Glutamatergic neuron (in vitro differentiated cells): ENCODE measurements around the gene MTMR4. TPM values are rescaled to one million over a fixed set of nuclear protein-coding genes. Genes with fewer than 3 reads are reported as not detected.

Experiments
- DNase-seq: peaks from one replicate; pipeline ENCODE4 v3.0.0; 2022
- H3K27ac Mint-ChIP-seq: one replicate; pipeline ENCODE4 v1.8.0; 2020; ENCODE audit warnings: mild to moderate bottlenecking, mixed read lengths, inconsistent platforms; ENCODE audit not compliant: unreplicated experiment
- H3K27me3 Mint-ChIP-seq: one replicate; pipeline ENCODE4 v1.8.0; 2020; ENCODE audit warnings: mild to moderate bottlenecking, moderate library complexity, mixed read lengths, inconsistent platforms; ENCODE audit not compliant: unreplicated experiment
- H3K36me3 Mint-ChIP-seq: one replicate; pipeline ENCODE4 v1.8.0; 2020; ENCODE audit warnings: mild to moderate bottlenecking, mixed read lengths, inconsistent platforms; ENCODE audit not compliant: unreplicated experiment
- H3K4me1 Mint-ChIP-seq: one replicate; pipeline ENCODE4 v1.8.0; 2020; ENCODE audit warnings: mild to moderate bottlenecking, low read depth, mixed read lengths, inconsistent platforms; ENCODE audit not compliant: unreplicated experiment
- H3K4me3 Mint-ChIP-seq: one replicate; pipeline ENCODE4 v1.8.0; 2020; ENCODE audit warnings: mild to moderate bottlenecking, mixed read lengths, inconsistent platforms; ENCODE audit not compliant: unreplicated experiment
- H3K9me3 Mint-ChIP-seq: one replicate; pipeline ENCODE4 v1.8.0; 2020; ENCODE audit warnings: mild to moderate bottlenecking, moderate library complexity, mixed read lengths, inconsistent platforms; ENCODE audit not compliant: unreplicated experiment
- CTCF ChIP-seq: fragments of 200-600 bp; sonication (generic); IDR thresholded peaks from one replicate; pipeline ENCODE4 v1.5.0; 2021; ENCODE audit not compliant: partially characterized antibody, unreplicated experiment
- total RNA-seq: library from RNA; stranded (reverse); fragmentation: NEBNext Ultra II Directional; extraction: Animal tissue kit (Norgen Biotek cat#: 25700); gene quantifications from one replicate; pipeline ENCODE4 v1.2.1, GENCODE V29; 2021; ENCODE audit not compliant: unreplicated experiment

The MTMR4 gene
- total RNA-seq, 1 donor from 2014 or later = 152 TPM

- Mint-ChIP-seq H3K4me3 (peak overlapping the region; percentile 95), H3K36me3 (peaks cover 13% of the 10 kb centered on the region), H3K9me3 (peaks cover 23% of the 10 kb centered on the region), H3K27ac (peak overlapping the region; percentile 99), H3K4me1 (peaks cover 15% of the 10 kb centered on the region), H3K27me3 (peaks cover 14% of the 10 kb centered on the region)
- no peak for TF ChIP-seq CTCF
- peak; percentile 73 for DNase-seq
These were observed 1.0 kb downstream of the MTMR4 start for GRCh38 chr17:58513267-58513964.

GRCh38 chr17:58510075-58510474 is 4.4 kb downstream of the MTMR4 start:
- H3K36me3 Mint-ChIP-seq = peaks cover 13% of the 10 kb centered on the region
- no peak for TF ChIP-seq CTCF
- peaks cover 18% of the 10 kb centered on the region for H3K9me3 Mint-ChIP-seq
- H3K4me3 Mint-ChIP-seq = peak overlapping the region; percentile 35
- DNase-seq = no peak
- peaks cover 6% of the 10 kb centered on the region for H3K4me1 Mint-ChIP-seq
- no peak overlapping the region for H3K27ac Mint-ChIP-seq
- H3K27me3 Mint-ChIP-seq = peaks cover 9% of the 10 kb centered on the region

- DNase-seq = no peak
- no peak for TF ChIP-seq CTCF
- Mint-ChIP-seq H3K4me3 (no peak overlapping the region), H3K27ac (no peak overlapping the region), H3K27me3 (peaks cover 9% of the 10 kb centered on the region), H3K36me3 (peaks cover 13% of the 10 kb centered on the region), H3K9me3 (peaks cover 12% of the 10 kb centered on the region), H3K4me1 (peaks cover 6% of the 10 kb centered on the region)
These were observed 5.9 kb downstream of the MTMR4 start for GRCh38 chr17:58508341-58509067.

- Mint-ChIP-seq H3K27ac (no peak overlapping the region), H3K9me3 (peaks cover 6% of the 10 kb centered on the region), H3K27me3 (peaks cover 3% of the 10 kb centered on the region), H3K4me1 (peaks cover 2% of the 10 kb centered on the region), H3K4me3 (no peak overlapping the region), H3K36me3 (peaks cover 13% of the 10 kb centered on the region)
- no peak for TF ChIP-seq CTCF
- no peak for DNase-seq
These were observed 7.3 kb downstream of the MTMR4 start for GRCh38 chr17:58507123-58507634.
